ENCODE data around the gene TPRN. TPM values are rescaled to one million over a fixed set of nuclear protein-coding genes. Genes with fewer than 3 reads are reported as not detected.

Gene TPRN
- total and polyA plus RNA-seq, 2 donors (not counting 1 experiment from before 2014, with no cell fraction given): 1.6 to 5.8 TPM

DNA sequence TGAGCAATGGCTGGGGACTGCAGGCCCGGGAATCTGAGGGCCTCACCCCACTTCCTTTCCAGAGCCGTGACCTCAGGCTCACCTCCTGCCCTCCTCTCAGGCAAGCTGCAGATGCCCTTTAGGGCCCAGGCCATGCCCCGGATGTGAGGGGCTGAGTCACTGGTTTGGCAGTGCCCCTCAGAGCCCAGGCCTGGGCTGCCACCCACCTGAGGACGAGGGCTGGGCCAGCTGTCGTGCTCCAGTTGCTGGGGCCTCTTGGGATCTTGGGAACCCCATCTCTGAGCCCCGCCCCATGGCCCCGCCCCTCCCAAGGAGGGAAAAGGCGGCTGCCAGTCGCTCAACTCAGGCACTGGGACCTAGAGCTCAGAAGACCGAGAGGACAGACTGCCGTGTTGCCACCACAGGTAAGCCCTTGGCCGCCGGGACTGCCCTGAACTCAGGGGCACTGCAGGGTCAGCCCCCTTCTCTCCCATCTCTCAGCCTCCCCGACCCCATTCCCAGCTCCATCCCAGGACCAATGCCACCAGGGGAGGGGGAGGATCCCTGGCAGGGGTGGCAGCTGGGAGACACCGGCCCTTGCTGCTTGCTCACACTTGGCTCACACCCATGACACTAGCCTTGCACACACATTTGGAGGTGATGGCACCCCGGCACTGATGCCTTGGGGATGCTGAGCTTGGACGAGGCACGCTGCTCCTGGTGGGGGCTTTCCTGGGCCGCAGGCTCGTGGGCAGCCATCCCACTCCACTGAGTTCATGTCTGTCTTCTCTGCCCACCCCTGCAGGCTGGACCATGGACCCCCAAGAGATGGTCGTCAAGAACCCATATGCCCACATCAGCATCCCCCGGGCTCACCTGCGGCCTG lies 24.5 kb upstream of the TPRN start, which contains the start of gene CYSRT1:
TSS of gene CYSRT1 (plus strand) at position 345 of the 865 bp plus-strand sequence. CDS start at position 793, 448 bp downstream.
- no peak for DNase-seq (ENCODE audit: low read depth in 2 of 2)
- H4K20me1 ChIP-seq (ENCODE audit: control insufficient read depth, extremely low read depth, insufficient read depth, low read length): no peaks in the 10 kb centered on the region
- H3K9me3 ChIP-seq (ENCODE audit: control insufficient read depth, insufficient read depth, low read depth, low read length): no peaks in the 10 kb centered on the region
- no peaks in the 10 kb centered on the region for H3K36me3 ChIP-seq (ENCODE audit: control insufficient read depth, insufficient read depth, low read length)
- no peak for TF ChIP-seq CTCF (conservative IDR thresholded peaks at IDR 0.05 in 1 of 2, IDR thresholded peaks at IDR 0.05 in 1 of 2; ENCODE audit: low read depth in 1 of 2, low read length in 2 of 2)
- no peak for TF ChIP-seq EZH2 (IDR thresholded peaks at IDR 0.05; ENCODE audit: low read length, missing control alignments)
- peak within 1 kb of the TSS; percentile 73 for H3K4me2 ChIP-seq (ENCODE audit: extremely low read depth, insufficient read depth, low read length)
- no peaks in the 10 kb centered on the region for H3K79me2 ChIP-seq (ENCODE audit: control insufficient read depth, insufficient read depth, low read length)
- H3K27me3 ChIP-seq (ENCODE audit: control insufficient read depth, insufficient read depth, low read length): no peaks in the 10 kb centered on the region
- H3K4me3 ChIP-seq (replicated peaks in 1 of 4; ENCODE audit: control extremely low read depth in 1 of 4, insufficient read depth in 1 of 4, low read depth in 3 of 4, low read length in 4 of 4): peak within 1 kb of the TSS; percentile 58 to 81 (median 62)
- no peak within 1 kb of the TSS for H2AFZ ChIP-seq (ENCODE audit: low read length)
- H3K9ac ChIP-seq (ENCODE audit: insufficient read depth, low read length): peak within 1 kb of the TSS; percentile 77
- peaks cover 3% of the 10 kb centered on the region for H3K4me1 ChIP-seq (ENCODE audit: control insufficient read depth, extremely low read depth, insufficient read depth, low read length)
- H3K27ac ChIP-seq (ENCODE audit: insufficient read depth, low read length): peak within 1 kb of the TSS; percentile 62

DNA sequence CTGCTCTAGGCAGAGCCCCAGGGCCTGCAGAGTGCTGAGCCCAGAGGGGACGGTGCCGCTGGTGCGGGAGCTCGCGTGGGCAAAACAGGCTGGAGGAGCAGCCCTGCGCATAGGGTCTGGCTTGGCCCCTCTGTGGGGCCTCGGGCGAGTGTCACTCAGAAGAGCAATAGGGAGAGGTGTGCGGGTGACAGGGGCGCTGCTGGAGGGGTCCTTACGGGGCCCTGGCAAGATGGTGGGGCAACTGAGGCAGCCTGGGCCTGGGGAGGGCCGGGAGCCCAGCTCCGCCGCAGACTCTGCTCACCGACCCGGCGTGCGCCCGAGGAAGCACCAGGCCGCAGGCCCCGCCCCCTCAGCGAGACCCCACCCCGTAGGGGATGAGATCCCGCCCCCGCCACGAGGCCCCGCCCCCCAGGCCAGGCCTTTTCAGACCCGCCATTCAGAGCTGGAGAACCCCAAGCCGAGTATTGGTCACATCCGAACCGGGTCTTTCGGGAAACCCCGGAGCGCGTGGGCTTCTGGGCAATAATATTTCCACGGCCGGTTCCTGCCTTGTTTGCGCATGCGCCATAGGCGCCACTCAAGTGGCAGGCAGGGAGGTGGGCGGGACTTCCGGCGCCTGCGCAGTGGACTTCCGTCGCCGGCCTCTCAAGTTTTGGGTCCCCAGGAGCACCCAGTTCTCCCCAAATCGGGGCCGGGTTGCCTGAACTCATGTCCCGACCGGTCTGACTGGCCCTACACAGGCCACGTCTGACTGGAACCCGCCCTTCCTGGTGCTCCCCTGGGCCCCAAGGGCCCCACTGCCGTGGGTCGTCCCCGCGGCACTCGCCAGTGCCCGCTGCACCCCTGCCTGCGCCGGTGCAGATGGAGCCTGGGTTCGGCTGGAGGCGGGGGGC lies 22.8 kb upstream of the TPRN start:
- no peaks in the 10 kb centered on the region for H3K9me3 ChIP-seq (ENCODE audit: control insufficient read depth, insufficient read depth, low read depth, low read length)
- H3K27ac ChIP-seq (ENCODE audit: insufficient read depth, low read length): peak overlapping the region; percentile 62
- H3K79me2 ChIP-seq (ENCODE audit: control insufficient read depth, insufficient read depth, low read length): no peaks in the 10 kb centered on the region
- H4K20me1 ChIP-seq (ENCODE audit: control insufficient read depth, extremely low read depth, insufficient read depth, low read length): no peaks in the 10 kb centered on the region
- H3K9ac ChIP-seq (ENCODE audit: insufficient read depth, low read length): peak overlapping the region; percentile 77
- peaks cover 8% of the 10 kb centered on the region for H3K4me1 ChIP-seq (ENCODE audit: control insufficient read depth, extremely low read depth, insufficient read depth, low read length)
- H2AFZ ChIP-seq (ENCODE audit: low read length): peak overlapping the region; percentile 32
- H3K4me3 ChIP-seq (replicated peaks in 1 of 4; ENCODE audit: control extremely low read depth in 1 of 4, insufficient read depth in 1 of 4, low read depth in 3 of 4, low read length in 4 of 4): peak overlapping the region; percentile 58 to 81 (median 62)
- peaks cover 3% of the 10 kb centered on the region for H3K36me3 ChIP-seq (ENCODE audit: control insufficient read depth, insufficient read depth, low read length)
- no peaks in the 10 kb centered on the region for H3K27me3 ChIP-seq (ENCODE audit: control insufficient read depth, insufficient read depth, low read length)
- H3K4me2 ChIP-seq (ENCODE audit: extremely low read depth, insufficient read depth, low read length): peak overlapping the region; percentile 82
- no peak for TF ChIP-seq EZH2 (IDR thresholded peaks at IDR 0.05; ENCODE audit: low read length, missing control alignments)
- TF ChIP-seq CTCF (conservative IDR thresholded peaks at IDR 0.05 in 1 of 2, IDR thresholded peaks at IDR 0.05 in 1 of 2; ENCODE audit: low read depth in 1 of 2, low read length in 2 of 2): no peak
- DNase-seq (ENCODE audit: low read depth in 2 of 2): peak; percentile 92 to 98
